ENCODE measurements around the gene PSMB11. TPM values are rescaled to one million over a fixed set of nuclear protein-coding genes. Genes with fewer than 3 reads are reported as not detected.
A peak's percentile ranks its signal among the peaks of the same experiment; 100 is the strongest.

PSMB11 gene
- total and polyA plus RNA-seq, 11 donors = not detected

- ATAC-seq = no peak
- no peaks in the 10 kb centered on the region for H3K9me3 ChIP-seq
- H3K4me1 ChIP-seq = peaks cover 3 to 34% (median 14%) of the 10 kb centered on the region in 12 donors
- no peak for DNase-seq
- H3K27ac ChIP-seq = no peak overlapping the region
- no peaks in the 10 kb centered on the region for H3K27me3 ChIP-seq
- no peaks in the 10 kb centered on the region for H3K36me3 ChIP-seq
- intact Hi-C loops (cut with DNase I) = no loop called here
- TF ChIP-seq CTCF (IDR thresholded peaks at IDR 0.05) (no peak), POLR2A (IDR thresholded peaks at IDR 0.05) (no peak)
- WGBS, 4 donors = 95 to 98% (median 97%) methylated on average over 7 to 9 of the region's 9 CpGs
- no peak overlapping the region for H3K4me3 ChIP-seq
Measured at GRCh38 chr14:23049011-23049410, 7.0 kb downstream of the PSMB11 start.

DNA sequence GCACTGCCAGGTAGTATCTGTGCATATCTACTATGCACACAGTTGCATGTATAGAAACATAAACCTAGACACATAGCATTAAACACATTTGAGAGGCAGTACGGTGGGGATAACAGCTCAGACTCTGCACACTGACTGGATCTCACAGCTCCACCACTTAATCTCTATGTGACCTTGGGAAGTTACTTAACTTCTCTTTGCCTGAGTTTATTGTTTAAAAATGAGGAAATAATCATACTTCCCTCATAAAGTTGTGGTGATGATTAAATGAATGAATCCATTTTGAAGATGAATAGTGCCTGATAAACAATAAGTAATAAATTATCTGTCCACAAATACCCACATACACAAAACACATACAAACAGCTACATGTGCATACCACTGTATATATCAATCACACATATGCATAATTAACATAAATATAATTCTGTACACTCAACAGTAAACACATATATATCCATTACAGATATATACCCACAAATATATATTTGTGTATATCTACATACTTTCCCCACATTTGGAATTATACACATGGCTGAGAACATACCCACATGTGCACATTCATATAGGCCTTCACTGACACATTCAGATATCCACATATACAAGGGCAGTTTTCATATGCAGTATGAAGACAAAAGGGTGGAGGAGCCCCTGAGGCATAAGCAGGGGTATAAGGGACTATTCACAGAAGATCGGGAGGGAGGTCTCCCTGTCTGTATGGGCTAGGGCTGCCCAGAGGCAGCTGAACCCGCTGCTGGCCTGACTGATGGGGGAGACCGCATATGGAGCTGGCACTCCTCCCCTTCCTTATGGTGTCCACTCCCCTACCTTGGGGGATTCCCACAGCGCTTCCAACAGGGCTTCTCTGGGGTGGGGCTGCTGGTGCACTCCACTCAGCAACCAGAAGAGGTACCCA lies 9.4 kb downstream of the PSMB11 start:
- no peak for ATAC-seq
- Histone ChIP-seq H3K27me3 (no peaks in the 10 kb centered on the region), H3K4me1 (peaks cover 0 to 25% (median 7%) of the 10 kb centered on the region in 12 donors), H3K9me3 (no peaks in the 10 kb centered on the region), H3K4me3 (no peak overlapping the region), H3K36me3 (no peaks in the 10 kb centered on the region), H3K27ac (no peak overlapping the region)
- no peak for DNase-seq
- 77 to 90% (median 85%) methylated on average over 4 to 5 of the region's 5 CpGs for WGBS, 4 donors
- intact Hi-C loops (cut with DNase I) = loop anchor here in 2 of 10 donors (2.0 to 10.0 kb wide), 2 partner anchors 59 to 497 kb away; no protein-coding TSS in a partner anchor
- TF ChIP-seq CTCF (IDR thresholded peaks at IDR 0.05) (no peak), POLR2A (IDR thresholded peaks at IDR 0.05) (no peak)

- intact Hi-C loops (cut with DNase I) = loop anchor here in 2 of 10 donors (2.0 to 10.0 kb wide), 2 partner anchors 59 to 497 kb away; no protein-coding TSS in a partner anchor
- TF ChIP-seq CTCF (IDR thresholded peaks at IDR 0.05) = peak in 8 of 12 donors; percentile 16 to 44 (median 32)
- TF ChIP-seq POLR2A (IDR thresholded peaks at IDR 0.05) = no peak
- Histone ChIP-seq H3K4me3 (no peak overlapping the region), H3K27me3 (no peaks in the 10 kb centered on the region), H3K4me1 (peaks cover 0 to 25% (median 13%) of the 10 kb centered on the region in 12 donors), H3K36me3 (no peaks in the 10 kb centered on the region), H3K9me3 (no peaks in the 10 kb centered on the region), H3K27ac (no peak overlapping the region)
- DNase-seq = no peak
- 44 to 59% (median 51%) methylated on average over 7 to 14 of the region's 14 CpGs for WGBS, 4 donors
- ATAC-seq = peak in 3 of 4 donors; percentile 35 to 56 (median 39)
Measured at GRCh38 chr14:23052182-23052623, 10.2 kb downstream of the PSMB11 start.

DNA sequence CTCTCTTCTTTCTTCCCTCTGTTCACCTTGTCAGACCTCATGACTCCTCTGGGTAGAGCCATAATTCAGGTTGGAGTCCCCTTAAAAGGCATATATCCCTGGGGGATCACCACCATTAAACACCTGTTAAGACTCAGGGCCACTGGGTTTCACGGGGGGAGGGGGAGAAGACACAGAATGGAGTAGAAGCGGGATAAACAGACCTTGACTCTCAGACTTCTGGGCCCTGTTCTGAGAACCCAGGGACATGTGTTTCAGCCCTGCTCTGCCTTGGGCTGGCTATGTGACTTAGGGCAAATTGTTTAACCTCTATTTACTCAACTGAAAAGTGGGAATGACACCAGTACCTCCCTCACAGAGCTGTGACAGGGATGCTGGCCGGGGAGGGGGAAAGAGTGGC lies 10.7 kb downstream of the PSMB11 start:
- no peaks in the 10 kb centered on the region for H3K36me3 ChIP-seq
- WGBS, 4 donors = 76 to 91% (median 83%) methylated on average over 3 of the region's 3 CpGs
- H3K27ac ChIP-seq = no peak overlapping the region
- ATAC-seq (no peak), DNase-seq (no peak)
- H3K27me3 ChIP-seq = no peaks in the 10 kb centered on the region
- H3K9me3 ChIP-seq = no peaks in the 10 kb centered on the region
- peaks cover 0 to 22% (median 13%) of the 10 kb centered on the region in 12 donors for H3K4me1 ChIP-seq
- intact Hi-C loops (cut with DNase I) = loop anchor here in 2 of 10 donors (2.0 to 10.0 kb wide), 2 partner anchors 60 to 498 kb away; no protein-coding TSS in a partner anchor
- H3K4me3 ChIP-seq = no peak overlapping the region
- no peak for TF ChIP-seq POLR2A (IDR thresholded peaks at IDR 0.05)
- no peak for TF ChIP-seq CTCF (IDR thresholded peaks at IDR 0.05)

All from heart left ventricle (tissue), 16 donors.